A673 (cell line): ENCODE results near the gene MACROD1. TPM values are rescaled to one million over a fixed set of nuclear protein-coding genes. Genes with fewer than 3 reads are reported as not detected.

Source experiments
- BruUV-seq: library from RNA; stranded (reverse); fragments of 400-500 nt; replicated peaks from 2 replicates; lab custom pipeline; 2021; lab: Mats Ljungman, UMichigan
- CTCF ChIA-PET: fragments of 300-600 bp; sonication (Branson Sonifier 250); formaldehyde crosslinking; loops from one replicate; lab custom pipeline; 2022; ENCODE audit warnings: antibody characterized with exemption; lab: Charles Lee
- POLR2A ChIA-PET: fragments of 300-600 bp; sonication (Branson Sonifier 250); formaldehyde crosslinking; loops from one replicate; lab custom pipeline; 2022; ENCODE audit warnings: antibody characterized with exemption; ENCODE audit not compliant: low non-redundant PET; lab: Charles Lee
- DNase-seq: peaks from one replicate; pipeline ENCODE4 v3.0.0-alpha.2; 2015; ENCODE audit warnings: low spot score
- H3K27ac ChIP-seq: fragments of 200-600 bp; sonication (generic); 2 replicates; pipeline ENCODE4 v1.5.1; 2016; ENCODE audit warnings: mixed run types, low read depth, mild to moderate bottlenecking, mixed read lengths, antibody characterized with exemption, low read length; ENCODE audit not compliant: poor library complexity, severe bottlenecking
- H3K27me3 ChIP-seq: fragments of 200-600 bp; sonication (generic); replicated peaks from 2 replicates; pipeline ENCODE4 v1.6.1; 2017; ENCODE audit warnings: mixed run types, low read depth, mild to moderate bottlenecking, mixed read lengths, antibody characterized with exemption, low read length; ENCODE audit not compliant: insufficient read depth, poor library complexity
- H3K36me3 ChIP-seq: fragments of 200-600 bp; sonication (generic); 2 replicates; pipeline ENCODE4 v1.6.1; 2016; ENCODE audit warnings: mixed run types, mild to moderate bottlenecking, mixed read lengths, antibody characterized with exemption, low read length; ENCODE audit not compliant: insufficient read depth, poor library complexity, severe bottlenecking
- H3K4me1 ChIP-seq: fragments of 200-600 bp; sonication (generic); 2 replicates; pipeline ENCODE4 v1.6.1; 2017; ENCODE audit warnings: mixed run types, mild to moderate bottlenecking, mixed read lengths, antibody characterized with exemption, low read length; ENCODE audit not compliant: insufficient read depth, poor library complexity, severe bottlenecking
- H3K4me3 ChIP-seq: fragments of 200-600 bp; sonication (generic); 2 replicates; pipeline ENCODE4 v1.5.1; 2016; ENCODE audit warnings: low read depth, mixed run types, mild to moderate bottlenecking, mixed read lengths, low read length; ENCODE audit not compliant: poor library complexity, severe bottlenecking
- H3K9me3 ChIP-seq: fragments of 200-600 bp; sonication (generic); 2 replicates; pipeline ENCODE4 v1.6.1; 2016; ENCODE audit warnings: mixed run types, low read depth, mild to moderate bottlenecking, mixed read lengths, antibody characterized with exemption, low read length; ENCODE audit not compliant: poor library complexity, severe bottlenecking
- CTCF ChIP-seq: fragments of 300-800, 200-600 bp; sonication (generic); conservative IDR thresholded peaks from 2 replicates; pipeline ENCODE4 v1.5.1; 2017; ENCODE audit warnings: low read depth, mild to moderate bottlenecking, antibody characterized with exemption, low read length, moderate library complexity, mixed read lengths
- EZH2 ChIP-seq: fragments of 200-600 bp; sonication (generic); IDR thresholded peaks from 2 replicates; pipeline ENCODE4 v1.6.1; 2017; ENCODE audit warnings: borderline replicate concordance, low read depth, mild to moderate bottlenecking, mixed read lengths, antibody characterized with exemption, low read length; ENCODE audit not compliant: poor library complexity, severe bottlenecking
- intact Hi-C: fragments of 100-400 bp; cut with micrococcal nuclease; formaldehyde crosslinking; loops from one replicate; pipeline ENCODE4 v1.10.0; 2022; ENCODE audit not compliant: unreplicated experiment
- total RNA-seq: library from RNA; stranded (reverse); gene quantifications from 2 replicates; pipeline ENCODE4 v1.2.3, GENCODE V29; 2021

The MACROD1 gene
- total RNA-seq, 1 experiment from 2014 or later, result 28.7 TPM

- CTCF ChIA-PET, result no interaction called here
- Histone ChIP-seq H3K27me3 (no peaks in the 10 kb centered on the region), H3K4me3 (no peak overlapping the region), H3K27ac (peak overlapping the region; percentile 88), H3K36me3 (no peaks in the 10 kb centered on the region), H3K4me1 (peaks cover 41% of the 10 kb centered on the region), H3K9me3 (no peaks in the 10 kb centered on the region)
- TF ChIP-seq EZH2 (no peak), CTCF (no peak)
- no TSS peak for BruUV-seq
- POLR2A ChIA-PET, result no interaction called here
- intact Hi-C loops, result no loop called here
- DNase-seq, result no peak
These were observed 76.4 kb downstream of the MACROD1 start for GRCh38 chr11:64089493-64089892.

GRCh38 chr11:64089027-64089360 lies 76.9 kb downstream of the MACROD1 start:
- intact Hi-C loops, result no loop called here
- DNase-seq, result no peak
- POLR2A ChIA-PET, result no interaction called here
- no TSS peak for BruUV-seq
- Histone ChIP-seq H3K9me3 (no peaks in the 10 kb centered on the region), H3K27ac (peak overlapping the region; percentile 88), H3K36me3 (no peaks in the 10 kb centered on the region), H3K4me3 (no peak overlapping the region), H3K4me1 (peaks cover 38% of the 10 kb centered on the region), H3K27me3 (no peaks in the 10 kb centered on the region)
- TF ChIP-seq CTCF (no peak), EZH2 (no peak)
- CTCF ChIA-PET, result no interaction called here

GRCh38 chr11:64088162-64089026 lies 77.5 kb downstream of the MACROD1 start:
- Histone ChIP-seq H3K27ac (peak overlapping the region; percentile 88), H3K36me3 (no peaks in the 10 kb centered on the region), H3K27me3 (no peaks in the 10 kb centered on the region), H3K4me1 (peaks cover 42% of the 10 kb centered on the region), H3K9me3 (no peaks in the 10 kb centered on the region), H3K4me3 (no peak overlapping the region)
- CTCF ChIA-PET, result no interaction called here
- POLR2A ChIA-PET, result no interaction called here
- no TSS peak for BruUV-seq
- intact Hi-C loops, result no loop called here
- TF ChIP-seq CTCF (peak; percentile 65), EZH2 (no peak)
- DNase-seq, result no peak
